ENCODE measurements around the gene GCGR. TPM values are rescaled to one million over a fixed set of nuclear protein-coding genes. Genes with fewer than 3 reads are reported as not detected.

GCGR gene
- total and polyA plus RNA-seq, 2 donors (not counting 1 experiment from before 2014, with no cell fraction given): not detected

- intact Hi-C loops (cut with micrococcal nuclease): no loop called here
- H3K9ac ChIP-seq (ENCODE audit: low read length): no peak overlapping the region
- Mint-ChIP-seq H3K4me1 (peaks cover 5% of the 10 kb centered on the region), H3K9me3 (ENCODE audit: insufficient read depth) (no peaks in the 10 kb centered on the region), H3K4me3 (no peak overlapping the region), H3K27ac (no peak overlapping the region), H3K27me3 (peaks cover 31% of the 10 kb centered on the region)
- no peak overlapping the region for H3K4me3 ChIP-seq (ENCODE audit: control extremely low read depth in 1 of 5, extremely low read depth in 1 of 5, insufficient read depth in 1 of 5, low read depth in 2 of 5, low read length in 4 of 5)
- H3K27ac ChIP-seq (ENCODE audit: low read length in 2 of 2): no peak overlapping the region
- H3K4me1 ChIP-seq (ENCODE audit: control insufficient read depth in 2 of 2, insufficient read depth in 2 of 2, low read length in 2 of 2): peaks cover 0 to 4% of the 10 kb centered on the region in 2 donors
- CTCF ChIA-PET: no interaction called here
- no peak for TF ChIP-seq EZH2 (IDR thresholded peaks at IDR 0.05; ENCODE audit: borderline replicate concordance, insufficient read depth, low read depth, low read length, poor library complexity, severe bottlenecking)
- TF ChIP-seq CTCF (IDR thresholded peaks at IDR 0.05): no peak
- H3K79me2 ChIP-seq (ENCODE audit: control insufficient read depth, insufficient read depth, low read length): no peaks in the 10 kb centered on the region
- no peak for ATAC-seq (ENCODE audit: low read depth)
- POLR2A ChIA-PET: no interaction called here
- H3K27me3 ChIP-seq (replicated peaks in 1 of 4; ENCODE audit: control extremely low read depth in 1 of 4, control insufficient read depth in 3 of 4, insufficient read depth in 4 of 4, low read length in 3 of 4): peaks cover 0 to 56% (median 13%) of the 10 kb centered on the region in 4 experiments
- H3K36me3 ChIP-seq (replicated peaks in 1 of 2; ENCODE audit: control extremely low read depth in 1 of 2, control insufficient read depth in 1 of 2, extremely low read depth in 1 of 2, insufficient read depth in 2 of 2, low read length in 1 of 2): no peaks in the 10 kb centered on the region
- no peak overlapping the region for H3K4me2 ChIP-seq (replicated peaks; ENCODE audit: low read depth, low read length, poor library complexity, severe bottlenecking)
- H3K9me3 ChIP-seq (ENCODE audit: control extremely low read depth in 1 of 3, control insufficient read depth in 2 of 3, insufficient read depth in 1 of 3, low read length in 2 of 3): peaks cover 0 to 17% (median 0%) of the 10 kb centered on the region in 3 donors
- no peak overlapping the region for H2AFZ ChIP-seq (ENCODE audit: insufficient read depth, low read depth, low read length, poor library complexity, severe bottlenecking)
- no peaks in the 10 kb centered on the region for H4K20me1 ChIP-seq (ENCODE audit: control insufficient read depth, insufficient read depth, low read length, poor library complexity, severe bottlenecking)
- no peak for DNase-seq
- WGBS (ENCODE audit: insufficient coverage): 66% methylated on average over 8 of the region's 18 CpGs
Observed at GRCh38 chr17:81805707-81806460, 1.9 kb downstream of the GCGR start.

- peaks cover 0 to 12% (median 0%) of the 10 kb centered on the region in 3 donors for H3K9me3 ChIP-seq (ENCODE audit: control extremely low read depth in 1 of 3, control insufficient read depth in 2 of 3, insufficient read depth in 1 of 3, low read length in 2 of 3)
- no peaks in the 10 kb centered on the region for H3K79me2 ChIP-seq (ENCODE audit: control insufficient read depth, insufficient read depth, low read length)
- POLR2A ChIA-PET: no interaction called here
- H3K27me3 ChIP-seq (replicated peaks in 1 of 4; ENCODE audit: control extremely low read depth in 1 of 4, control insufficient read depth in 3 of 4, insufficient read depth in 4 of 4, low read length in 3 of 4): peaks cover 0 to 50% (median 11%) of the 10 kb centered on the region in 4 experiments
- CTCF ChIA-PET: no interaction called here
- no peak for TF ChIP-seq EZH2 (IDR thresholded peaks at IDR 0.05; ENCODE audit: borderline replicate concordance, insufficient read depth, low read depth, low read length, poor library complexity, severe bottlenecking)
- no peak overlapping the region for H3K4me3 ChIP-seq (ENCODE audit: control extremely low read depth in 1 of 5, extremely low read depth in 1 of 5, insufficient read depth in 1 of 5, low read depth in 2 of 5, low read length in 4 of 5)
- Mint-ChIP-seq H3K9me3 (ENCODE audit: insufficient read depth) (no peaks in the 10 kb centered on the region), H3K27ac (no peak overlapping the region), H3K4me3 (no peak overlapping the region), H3K27me3 (peaks cover 27% of the 10 kb centered on the region), H3K4me1 (peaks cover 5% of the 10 kb centered on the region)
- ATAC-seq (ENCODE audit: low read depth) (no peak), DNase-seq (no peak)
- no peaks in the 10 kb centered on the region for H4K20me1 ChIP-seq (ENCODE audit: control insufficient read depth, insufficient read depth, low read length, poor library complexity, severe bottlenecking)
- H3K27ac ChIP-seq (ENCODE audit: low read length in 2 of 2): no peak overlapping the region
- H3K4me1 ChIP-seq (ENCODE audit: control insufficient read depth in 2 of 2, insufficient read depth in 2 of 2, low read length in 2 of 2): peaks cover 0 to 4% of the 10 kb centered on the region in 2 donors
- no peaks in the 10 kb centered on the region for H3K36me3 ChIP-seq (replicated peaks in 1 of 2; ENCODE audit: control extremely low read depth in 1 of 2, control insufficient read depth in 1 of 2, extremely low read depth in 1 of 2, insufficient read depth in 2 of 2, low read length in 1 of 2)
- H3K4me2 ChIP-seq (replicated peaks; ENCODE audit: low read depth, low read length, poor library complexity, severe bottlenecking): no peak overlapping the region
- 34% methylated on average over 16 of the region's 23 CpGs for WGBS (ENCODE audit: insufficient coverage)
- no peak overlapping the region for H3K9ac ChIP-seq (ENCODE audit: low read length)
- H2AFZ ChIP-seq (ENCODE audit: insufficient read depth, low read depth, low read length, poor library complexity, severe bottlenecking): no peak overlapping the region
- intact Hi-C loops (cut with micrococcal nuclease): no loop called here
Observed at GRCh38 chr17:81806461-81807209, 2.7 kb downstream of the GCGR start.

All from B cell (primary cell).